Nephron (organoid): ENCODE measurements around the gene UPP2.

Experiments
- H3K27ac Mint-ChIP-seq, 3 experiments: 2 replicates each; pipeline ENCODE4 v1.8.0; 2020; ENCODE audit warnings: mixed read lengths in 3 of 3, mild to moderate bottlenecking in 2 of 3, moderate library complexity in 1 of 3
- H3K27me3 Mint-ChIP-seq: 2 replicates; pipeline ENCODE4 v1.8.0; 2021; ENCODE audit warnings: low read depth, mild to moderate bottlenecking, moderate library complexity, mixed read lengths
- H3K36me3 Mint-ChIP-seq: 2 replicates; pipeline ENCODE4 v1.8.0; 2020; ENCODE audit warnings: low read depth, mixed read lengths
- H3K4me1 Mint-ChIP-seq: 2 replicates; pipeline ENCODE4 v1.8.0; 2020; ENCODE audit warnings: mixed read lengths
- H3K4me3 Mint-ChIP-seq, 3 experiments: 2 replicates each; pipeline ENCODE4 v1.8.0; 2020; ENCODE audit warnings: mild to moderate bottlenecking in 3 of 3, mixed read lengths in 3 of 3, moderate library complexity in 2 of 3
- H3K9me3 Mint-ChIP-seq: 2 replicates; pipeline ENCODE4 v1.8.0; 2020; ENCODE audit warnings: mixed read lengths
- TF ChIP-seq, protein P1 (sequence below), 3 experiments: fragments of 200-600 bp; sonication (generic); IDR thresholded peaks; one replicate each; pipeline ENCODE4 v1.5.0; 2021; ENCODE audit warnings: antibody characterized with exemption in 3 of 3; ENCODE audit not compliant: unreplicated experiment in 3 of 3

The UPP2 gene

DNA sequence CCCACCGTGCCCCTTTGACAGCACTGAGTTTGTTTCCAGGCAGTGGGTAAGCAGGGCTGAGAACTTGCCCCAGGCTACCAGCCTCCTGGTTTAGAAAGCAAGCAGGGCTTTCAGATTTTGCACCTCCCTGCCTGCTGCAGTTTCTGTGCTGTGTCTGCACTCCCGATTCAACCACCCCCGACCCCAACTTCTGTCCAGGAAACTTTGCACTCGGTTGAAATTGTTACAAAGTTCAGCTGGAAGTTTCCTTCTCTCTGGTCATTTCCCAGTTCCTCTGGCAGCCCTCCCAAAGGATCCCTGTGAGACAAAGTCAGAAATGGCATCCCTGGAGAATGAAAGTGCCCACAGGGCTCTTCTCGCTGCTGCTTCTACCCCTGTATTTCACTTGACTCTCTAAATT lies 12.4 kb upstream of the UPP2 start:
- peaks cover 4% of the 10 kb centered on the region for H3K36me3 Mint-ChIP-seq
- no peak overlapping the region for H3K27ac Mint-ChIP-seq
- H3K27me3 Mint-ChIP-seq = no peaks in the 10 kb centered on the region
- peaks cover 35% of the 10 kb centered on the region for H3K9me3 Mint-ChIP-seq
- TF ChIP-seq, protein P1, sequence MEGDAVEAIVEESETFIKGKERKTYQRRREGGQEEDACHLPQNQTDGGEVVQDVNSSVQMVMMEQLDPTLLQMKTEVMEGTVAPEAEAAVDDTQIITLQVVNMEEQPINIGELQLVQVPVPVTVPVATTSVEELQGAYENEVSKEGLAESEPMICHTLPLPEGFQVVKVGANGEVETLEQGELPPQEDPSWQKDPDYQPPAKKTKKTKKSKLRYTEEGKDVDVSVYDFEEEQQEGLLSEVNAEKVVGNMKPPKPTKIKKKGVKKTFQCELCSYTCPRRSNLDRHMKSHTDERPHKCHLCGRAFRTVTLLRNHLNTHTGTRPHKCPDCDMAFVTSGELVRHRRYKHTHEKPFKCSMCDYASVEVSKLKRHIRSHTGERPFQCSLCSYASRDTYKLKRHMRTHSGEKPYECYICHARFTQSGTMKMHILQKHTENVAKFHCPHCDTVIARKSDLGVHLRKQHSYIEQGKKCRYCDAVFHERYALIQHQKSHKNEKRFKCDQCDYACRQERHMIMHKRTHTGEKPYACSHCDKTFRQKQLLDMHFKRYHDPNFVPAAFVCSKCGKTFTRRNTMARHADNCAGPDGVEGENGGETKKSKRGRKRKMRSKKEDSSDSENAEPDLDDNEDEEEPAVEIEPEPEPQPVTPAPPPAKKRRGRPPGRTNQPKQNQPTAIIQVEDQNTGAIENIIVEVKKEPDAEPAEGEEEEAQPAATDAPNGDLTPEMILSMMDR (IDR thresholded peaks at IDR 0.05; ENCODE audit: unreplicated experiment in 3 of 3) = no peak
- no peaks in the 10 kb centered on the region for H3K4me1 Mint-ChIP-seq
- H3K4me3 Mint-ChIP-seq = no peak overlapping the region

DNA sequence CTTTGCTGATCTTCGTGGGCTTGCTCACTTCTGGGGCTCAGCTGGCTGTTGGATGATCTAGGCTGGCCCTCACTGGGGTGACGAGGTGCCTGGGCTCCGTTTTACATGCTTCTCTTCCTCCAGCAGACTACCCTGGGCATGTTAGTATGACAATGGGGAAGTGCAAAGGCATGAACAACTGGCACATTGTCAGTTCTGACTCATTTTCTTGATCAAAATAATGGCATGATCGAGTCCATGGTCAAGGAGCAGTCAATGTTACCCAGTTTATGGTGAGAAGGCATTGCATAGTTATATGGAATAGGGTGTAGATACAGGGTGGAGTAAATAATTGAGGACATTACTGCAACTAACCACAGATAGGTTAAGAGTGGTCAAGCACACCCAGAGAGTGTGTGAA lies 10.0 kb upstream of the UPP2 start:
- H3K36me3 Mint-ChIP-seq = peaks cover 4% of the 10 kb centered on the region
- peaks cover 21% of the 10 kb centered on the region for H3K9me3 Mint-ChIP-seq
- no peaks in the 10 kb centered on the region for H3K27me3 Mint-ChIP-seq
- no peaks in the 10 kb centered on the region for H3K4me1 Mint-ChIP-seq
- TF ChIP-seq, protein P1 (IDR thresholded peaks at IDR 0.05; ENCODE audit: unreplicated experiment in 3 of 3) = no peak
- H3K27ac Mint-ChIP-seq = peak overlapping the region in 1 of 3 experiments; percentile 87
- H3K4me3 Mint-ChIP-seq = no peak overlapping the region

DNA sequence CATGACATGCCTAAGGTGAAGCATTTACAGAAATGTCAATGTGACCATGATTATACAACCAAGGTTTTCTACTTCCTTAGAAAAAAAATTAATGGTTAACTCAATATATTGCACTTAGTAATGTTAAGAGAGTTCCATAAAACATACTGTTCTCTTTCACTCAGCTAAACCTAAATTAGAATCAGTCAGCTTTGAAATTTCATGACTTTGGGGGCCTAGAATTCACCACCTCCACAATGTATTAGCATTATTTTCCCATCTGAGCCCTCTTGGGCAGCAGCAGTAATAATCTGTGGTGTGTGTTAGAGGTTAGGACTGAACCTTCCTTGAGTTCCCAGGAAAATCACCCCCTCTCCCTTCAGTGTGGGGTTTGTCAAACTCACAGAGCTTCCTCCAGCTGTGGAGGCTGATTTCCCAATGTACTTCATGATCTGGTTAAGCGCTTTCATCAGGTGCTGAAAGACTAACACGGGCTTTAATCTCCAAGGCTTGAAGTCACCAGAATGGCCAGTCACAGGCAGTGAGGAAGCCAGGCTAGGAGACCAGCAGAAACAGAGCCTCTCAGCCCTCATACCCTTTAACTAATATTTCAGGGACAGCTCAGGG lies 7.1 kb upstream of the UPP2 start:
- no peaks in the 10 kb centered on the region for H3K36me3 Mint-ChIP-seq
- peaks cover 3% of the 10 kb centered on the region for H3K9me3 Mint-ChIP-seq
- H3K27me3 Mint-ChIP-seq = no peaks in the 10 kb centered on the region
- H3K27ac Mint-ChIP-seq = peak overlapping the region; percentile 93 to 98 (median 97)
- TF ChIP-seq, protein P1 (IDR thresholded peaks at IDR 0.05; ENCODE audit: unreplicated experiment in 3 of 3) = no peak
- H3K4me1 Mint-ChIP-seq = no peaks in the 10 kb centered on the region
- peak overlapping the region in 2 of 3 experiments; percentile 15 to 37 for H3K4me3 Mint-ChIP-seq

DNA sequence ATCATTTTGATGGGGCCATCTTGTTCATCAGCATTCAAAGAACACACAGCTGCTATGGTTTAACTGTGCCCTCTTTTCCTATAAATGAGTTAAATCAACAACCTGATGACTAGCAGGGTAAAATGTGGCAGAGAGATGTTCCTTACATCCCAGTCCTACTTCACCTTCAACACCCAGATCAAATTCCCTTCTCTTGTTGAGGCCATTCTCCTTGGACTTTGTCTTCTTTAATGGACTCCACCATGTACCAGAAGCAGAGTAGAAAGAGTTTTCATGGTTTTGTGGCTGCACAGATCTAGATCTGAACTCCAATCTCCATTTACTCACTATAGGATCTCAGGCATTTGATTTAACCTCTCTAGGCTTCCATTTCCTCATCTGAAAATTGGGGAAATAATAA lies 6.4 kb upstream of the UPP2 start:
- no peaks in the 10 kb centered on the region for H3K36me3 Mint-ChIP-seq
- TF ChIP-seq, protein P1 (IDR thresholded peaks at IDR 0.05; ENCODE audit: unreplicated experiment in 3 of 3) = no peak
- H3K9me3 Mint-ChIP-seq = no peaks in the 10 kb centered on the region
- no peak overlapping the region for H3K4me3 Mint-ChIP-seq
- peak overlapping the region; percentile 93 to 98 (median 97) for H3K27ac Mint-ChIP-seq
- H3K4me1 Mint-ChIP-seq = no peaks in the 10 kb centered on the region
- no peaks in the 10 kb centered on the region for H3K27me3 Mint-ChIP-seq

DNA sequence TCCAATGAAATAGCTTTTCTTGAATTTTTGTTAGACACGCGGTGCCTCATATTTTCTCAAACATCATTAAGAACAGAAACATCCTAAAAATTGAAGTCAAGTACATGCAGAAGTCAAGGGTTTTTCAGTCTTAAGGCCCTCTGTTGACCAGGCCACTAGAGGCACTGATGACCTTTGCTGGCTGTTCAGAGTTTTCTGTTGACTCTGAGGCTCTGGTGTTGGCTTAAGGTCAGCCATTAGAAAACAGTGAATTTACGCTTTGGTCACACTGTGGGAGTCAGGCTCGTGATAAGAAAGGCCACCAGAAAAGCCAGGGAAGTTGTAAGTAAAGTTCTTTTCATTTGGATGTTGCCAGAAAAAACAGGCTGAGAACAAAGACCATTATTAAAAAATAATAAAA lies 5.8 kb upstream of the UPP2 start:
- Mint-ChIP-seq H3K4me3 (no peak overlapping the region), H3K27me3 (no peaks in the 10 kb centered on the region), H3K27ac (peak overlapping the region; percentile 93 to 98 (median 97)), H3K36me3 (no peaks in the 10 kb centered on the region), H3K4me1 (no peaks in the 10 kb centered on the region), H3K9me3 (no peaks in the 10 kb centered on the region)
- TF ChIP-seq, protein P1 (IDR thresholded peaks at IDR 0.05; ENCODE audit: unreplicated experiment in 3 of 3) = no peak

DNA sequence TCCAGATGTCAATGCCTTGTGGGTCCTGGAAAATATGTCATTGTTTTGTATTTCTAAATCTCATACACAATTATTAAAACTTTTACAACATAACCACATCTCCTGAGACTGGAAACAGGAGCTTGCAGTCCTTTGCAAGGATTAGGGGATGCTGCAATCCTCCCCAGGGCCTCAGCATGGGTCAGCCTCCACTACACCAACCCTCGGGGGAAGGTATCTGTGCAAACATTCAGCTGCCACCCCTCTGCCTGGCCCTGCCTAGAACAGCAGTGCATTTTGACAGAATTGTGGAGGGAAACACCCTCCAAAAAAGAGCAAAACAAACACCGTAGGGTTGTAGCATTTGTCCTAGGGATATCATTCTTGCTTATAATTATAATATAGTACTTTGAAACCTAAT lies 4.2 kb upstream of the UPP2 start:
- Mint-ChIP-seq H3K36me3 (no peaks in the 10 kb centered on the region), H3K9me3 (no peaks in the 10 kb centered on the region)

More for the DNA sequence above, 4.2 kb upstream of the UPP2 start:
- no peaks in the 10 kb centered on the region for H3K27me3 Mint-ChIP-seq
- H3K27ac Mint-ChIP-seq = no peak overlapping the region
- H3K4me1 Mint-ChIP-seq = no peaks in the 10 kb centered on the region
- no peak overlapping the region for H3K4me3 Mint-ChIP-seq
- TF ChIP-seq, protein P1 (IDR thresholded peaks at IDR 0.05; ENCODE audit: unreplicated experiment in 3 of 3) = no peak
